ENCODE measurements around the gene CPEB2. TPM values are rescaled to one million over a fixed set of nuclear protein-coding genes. Genes with fewer than 3 reads are reported as not detected.
"Not testable (repeated sequence)": the region's sequence is repeated elsewhere in the genome, so short reads cannot be mapped to it uniquely, and the experiment has no call there.

The CPEB2 gene
- total RNA-seq, 1 donor from 2014 or later, result 26.2 TPM

- intact Hi-C loops (cut with DNase I), result no loop called here
- DNase-seq (no peak), ATAC-seq (ENCODE audit: poor library complexity) (no peak)
Observed at GRCh38 chr4:15034071-15034764, 31.9 kb downstream of the CPEB2 start.

- DNase-seq, result no peak
- ATAC-seq (ENCODE audit: poor library complexity), result no peak
- intact Hi-C loops (cut with DNase I), result no loop called here
Observed at GRCh38 chr4:15035159-15035558, 32.9 kb downstream of the CPEB2 start.

- intact Hi-C loops (cut with DNase I), result no loop called here
- DNase-seq (no peak), ATAC-seq (ENCODE audit: poor library complexity) (no peak)
Observed at GRCh38 chr4:15037923-15038541, 35.8 kb downstream of the CPEB2 start.

- intact Hi-C loops (cut with DNase I), result no loop called here
- ATAC-seq (ENCODE audit: poor library complexity) (no peak), DNase-seq (no peak)
Observed at GRCh38 chr4:15040916-15041463, 38.7 kb downstream of the CPEB2 start.

- ATAC-seq (ENCODE audit: poor library complexity), result no peak
- intact Hi-C loops (cut with DNase I), result no loop called here
Observed at GRCh38 chr4:15042529-15043167, 40.4 kb downstream of the CPEB2 start.

GRCh38 chr4:15043226-15043625 is 40.9 kb downstream of the CPEB2 start:
- intact Hi-C loops (cut with DNase I), result no loop called here
- DNase-seq (no peak), ATAC-seq (ENCODE audit: poor library complexity) (no peak)

More at GRCh38 chr4:15042529-15043167, 40.4 kb downstream of the CPEB2 start:
- DNase-seq, result no peak

GRCh38 chr4:15043922-15044321 is 41.6 kb downstream of the CPEB2 start:
- ATAC-seq (ENCODE audit: poor library complexity) (no peak), DNase-seq (no peak)
- intact Hi-C loops (cut with DNase I), result no loop called here

GRCh38 chr4:15054541-15054940 is 52.3 kb downstream of the CPEB2 start:
- intact Hi-C loops (cut with DNase I), result no loop called here
- DNase-seq (no peak), ATAC-seq (ENCODE audit: poor library complexity) (no peak)

GRCh38 chr4:15060213-15060612 is 57.9 kb downstream of the CPEB2 start:
- ATAC-seq (ENCODE audit: poor library complexity) (no peak), DNase-seq (no peak)
- intact Hi-C loops (cut with DNase I), result no loop called here

GRCh38 chr4:15063341-15063740 is 61.1 kb downstream of the CPEB2 start:
- ATAC-seq (ENCODE audit: poor library complexity) (no peak), DNase-seq (no peak)
- intact Hi-C loops (cut with DNase I), result no loop called here

GRCh38 chr4:15065516-15065915 is 63.2 kb downstream of the CPEB2 start:
- ATAC-seq (ENCODE audit: poor library complexity) (no peak), DNase-seq (no peak)
- intact Hi-C loops (cut with DNase I), result no loop called here

- intact Hi-C loops (cut with DNase I), result no loop called here
- DNase-seq (no peak), ATAC-seq (ENCODE audit: poor library complexity) (no peak)
Observed at GRCh38 chr4:15066140-15066539, 63.9 kb downstream of the CPEB2 start.

- intact Hi-C loops (cut with DNase I), result no loop called here
- DNase-seq, result no peak
- ATAC-seq (ENCODE audit: poor library complexity), result no peak
Observed at GRCh38 chr4:15068298-15068697, 66.0 kb downstream of the CPEB2 start.

GRCh38 chr4:15075875-15076274 is 73.6 kb downstream of the CPEB2 start:
- DNase-seq (no peak), ATAC-seq (ENCODE audit: poor library complexity) (no peak)
- intact Hi-C loops (cut with DNase I), result no loop called here

GRCh38 chr4:15077969-15078368 is 75.7 kb downstream of the CPEB2 start:
- intact Hi-C loops (cut with DNase I), result no loop called here
- no peak for ATAC-seq (ENCODE audit: poor library complexity)
- DNase-seq, result no peak

- DNase-seq (no peak), ATAC-seq (ENCODE audit: poor library complexity) (no peak)
- intact Hi-C loops (cut with DNase I), result no loop called here
Observed at GRCh38 chr4:15078682-15079642, 76.7 kb downstream of the CPEB2 start.

GRCh38 chr4:15084780-15085179 is 82.5 kb downstream of the CPEB2 start:
- no peak for DNase-seq
- intact Hi-C loops (cut with DNase I), result no loop called here
- ATAC-seq (ENCODE audit: poor library complexity), result no peak

GRCh38 chr4:15085762-15086161 is 83.5 kb downstream of the CPEB2 start:
- ATAC-seq (ENCODE audit: poor library complexity); intact Hi-C loops (cut with DNase I): not testable (repeated sequence)

GRCh38 chr4:15086259-15086658 is 84.0 kb downstream of the CPEB2 start:
- ATAC-seq (ENCODE audit: poor library complexity); DNase-seq; intact Hi-C loops (cut with DNase I): not testable (repeated sequence)

More at GRCh38 chr4:15085762-15086161, 83.5 kb downstream of the CPEB2 start:
- DNase-seq, result not testable (repeated sequence)

Data from Right ventricle myocardium superior (tissue), 1 donor.